ENCODE results near the gene TBCC. TPM values are rescaled to one million over a fixed set of nuclear protein-coding genes. Genes with fewer than 3 reads are reported as not detected.

The TBCC gene
- 29.9 and 42.6 TPM in 2 replicates for total RNA-seq

GRCh38 chr6:42745640-42746462, at the start of gene TBCC:
Gene TBCC (minus strand): TSS chr6:42746103. CDS start chr6:42746073, 30 bp downstream.

GRCh38 chr6:42781796-42782688, 36.1 kb upstream of the TBCC start, which contains the start of gene BICRAL:
Gene BICRAL (plus strand): TSS chr6:42782052. CDS start chr6:42822023, 39,971 bp downstream.

GRCh38 chr6:42722497-42722896, 23.4 kb downstream of the TBCC start, which contains the start of gene PRPH2:
Gene PRPH2 (minus strand): TSS chr6:42722597. CDS start chr6:42722334, 263 bp downstream.

Other genes with a start within 250 kb of the TBCC start
- gene UBR2, start 182.1 kb downstream of the TBCC start, total RNA-seq = 26.6 and 33.3 TPM in 2 replicates
- gene PRPH2, start 23.5 kb downstream of the TBCC start, total RNA-seq = 0.58 and 0.85 TPM in 2 replicates
- 2.9 and 5.4 TPM in 2 replicates for gene BICRAL, start 35.9 kb upstream of the TBCC start, total RNA-seq
- 162 and 174 TPM in 2 replicates for gene RPL7L1, start 133.5 kb upstream of the TBCC start, total RNA-seq
- 0.19 TPM in 1 of 2 replicates, not detected in the other for gene PTCRA, start 169.9 kb upstream of the TBCC start, total RNA-seq
- gene CNPY3, start 183.4 kb upstream of the TBCC start, total RNA-seq = 38.3 and 44.8 TPM in 2 replicates
- 0.19 TPM in 1 of 2 replicates, not detected in the other for gene GNMT, start 214.7 kb upstream of the TBCC start, total RNA-seq
- 25.9 and 46.8 TPM in 2 replicates for gene PEX6, start 233.1 kb upstream of the TBCC start, total RNA-seq
- 39.7 and 47.4 TPM in 2 replicates for gene PPP2R5D, start 238.5 kb upstream of the TBCC start, total RNA-seq